HG02943 (cell line): ENCODE data around the gene EPHA2.

Source experiments
- ATAC-seq: cut with Tn5 transposase; IDR thresholded peaks from one replicate; pipeline ENCODE4 v1.9.1; 2021; ENCODE audit warnings: mild to moderate bottlenecking, low read depth, moderate library complexity; ENCODE audit not compliant: unreplicated experiment

The EPHA2 gene

DNA sequence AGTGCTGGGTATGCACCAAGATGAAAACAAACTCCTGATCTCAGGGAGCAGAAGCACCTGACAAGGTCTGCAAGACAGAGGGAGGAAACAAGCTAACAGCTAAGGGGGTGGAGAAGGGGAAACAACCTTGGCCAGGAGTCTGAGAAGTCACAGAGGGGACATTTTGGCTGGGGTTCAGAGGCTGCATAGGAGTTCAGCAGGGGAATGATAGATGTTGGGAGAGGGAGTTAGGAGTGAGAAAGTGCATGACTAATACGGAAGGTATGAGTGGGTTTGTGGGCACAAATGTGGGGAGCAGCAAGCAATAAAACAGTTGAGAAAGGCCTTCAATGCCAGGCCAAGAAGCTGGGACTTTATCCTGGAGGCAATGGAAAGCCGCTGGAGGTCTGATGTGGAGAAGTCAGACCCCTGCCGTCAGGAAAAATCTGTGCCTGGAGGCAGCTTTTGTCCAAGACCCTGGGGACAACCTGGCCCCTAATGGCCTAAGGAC is 16.4 kb downstream of the EPHA2 start:
- ATAC-seq, result no peak

DNA sequence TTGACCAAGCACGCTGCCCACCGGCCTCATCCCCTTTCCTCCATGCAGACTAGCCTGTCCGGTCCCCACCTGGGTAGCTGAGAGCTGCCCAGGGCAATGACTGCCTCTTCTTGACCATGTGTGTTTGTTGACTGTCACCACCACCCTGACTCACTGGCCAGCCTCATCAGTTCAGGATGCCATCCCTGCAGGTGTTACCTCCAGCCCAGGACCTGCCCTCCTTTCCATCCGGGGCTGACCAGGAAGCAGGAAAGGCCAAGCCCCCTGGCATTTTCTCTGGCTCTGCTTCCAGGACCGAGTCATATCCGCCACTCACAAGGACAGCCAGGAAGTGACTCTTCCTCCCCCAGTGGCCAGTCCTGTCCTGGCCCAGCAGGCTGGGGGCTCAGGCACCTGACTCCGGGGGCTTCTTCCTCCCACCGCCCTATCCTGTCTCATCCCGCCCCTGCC is 17.1 kb downstream of the EPHA2 start:
- ATAC-seq, result no peak

DNA sequence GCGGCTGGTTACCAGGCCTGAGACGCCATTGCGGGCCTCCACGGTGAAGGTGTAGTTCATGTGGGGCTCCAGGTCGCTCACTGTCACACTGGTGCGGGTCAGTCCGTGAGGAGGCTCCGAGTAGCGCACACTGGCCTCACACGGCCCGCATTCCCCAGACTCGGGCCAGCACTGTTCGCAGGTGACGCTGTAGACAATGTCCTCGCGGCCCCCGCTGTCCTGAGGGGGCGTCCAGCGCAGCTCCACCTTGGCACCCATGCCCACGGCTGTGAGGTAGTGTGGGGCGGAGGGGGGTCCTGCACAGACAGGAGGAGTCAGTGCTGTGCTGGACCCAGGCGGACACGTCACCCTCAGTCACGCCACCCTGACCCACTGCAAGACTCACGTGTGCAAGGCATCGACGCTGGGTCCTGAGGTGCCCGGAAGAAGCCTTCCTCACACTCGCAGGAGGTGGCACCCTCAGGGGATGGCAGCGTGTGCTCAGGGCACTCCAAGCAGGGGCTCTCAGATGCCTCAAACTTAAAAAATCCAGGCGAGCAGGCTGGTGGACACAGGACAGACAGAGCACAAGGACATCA is 17.9 kb downstream of the EPHA2 start:
- ATAC-seq, result no peak

DNA sequence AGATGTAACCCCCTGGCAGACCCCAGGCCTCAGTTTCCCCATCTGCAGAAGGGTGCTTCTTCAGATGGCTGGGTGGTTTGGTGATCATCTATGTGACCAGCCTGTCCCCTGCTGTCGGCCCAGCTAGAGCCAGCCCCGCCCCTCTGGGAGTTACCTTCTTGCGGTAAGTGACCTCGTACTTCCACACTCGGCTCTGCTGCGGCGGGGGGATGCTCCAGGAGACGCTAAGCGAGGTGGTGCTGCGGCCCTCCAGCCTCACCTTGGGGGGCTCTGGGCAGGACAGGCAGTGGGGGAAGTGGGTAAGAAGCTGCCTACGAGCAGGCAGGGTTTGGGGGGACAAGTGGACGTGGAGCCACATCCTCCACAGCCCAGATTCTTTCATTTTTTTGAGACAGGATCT is 20.4 kb downstream of the EPHA2 start:
- no peak for ATAC-seq

DNA sequence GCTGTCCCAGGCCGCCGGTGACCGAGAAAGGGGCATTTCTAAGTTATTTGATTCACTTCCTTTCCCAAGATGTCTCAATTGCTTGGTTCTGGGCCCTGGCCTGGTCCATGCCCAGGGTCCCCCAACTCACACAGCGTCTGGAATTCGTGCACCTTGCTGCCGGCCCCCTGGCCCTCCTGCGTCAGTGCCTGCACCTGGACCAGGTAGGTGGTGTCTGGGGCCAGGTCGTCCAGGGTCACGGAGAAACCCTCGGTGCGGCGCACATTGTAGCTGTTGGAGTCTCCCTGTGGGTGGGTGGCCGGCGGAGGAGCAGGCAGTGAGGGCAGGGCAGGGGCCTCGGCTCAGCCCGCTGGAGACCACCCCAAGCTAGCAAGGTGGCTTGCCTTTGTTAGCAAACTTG is 21.0 kb downstream of the EPHA2 start:
- ATAC-seq, result no peak

DNA sequence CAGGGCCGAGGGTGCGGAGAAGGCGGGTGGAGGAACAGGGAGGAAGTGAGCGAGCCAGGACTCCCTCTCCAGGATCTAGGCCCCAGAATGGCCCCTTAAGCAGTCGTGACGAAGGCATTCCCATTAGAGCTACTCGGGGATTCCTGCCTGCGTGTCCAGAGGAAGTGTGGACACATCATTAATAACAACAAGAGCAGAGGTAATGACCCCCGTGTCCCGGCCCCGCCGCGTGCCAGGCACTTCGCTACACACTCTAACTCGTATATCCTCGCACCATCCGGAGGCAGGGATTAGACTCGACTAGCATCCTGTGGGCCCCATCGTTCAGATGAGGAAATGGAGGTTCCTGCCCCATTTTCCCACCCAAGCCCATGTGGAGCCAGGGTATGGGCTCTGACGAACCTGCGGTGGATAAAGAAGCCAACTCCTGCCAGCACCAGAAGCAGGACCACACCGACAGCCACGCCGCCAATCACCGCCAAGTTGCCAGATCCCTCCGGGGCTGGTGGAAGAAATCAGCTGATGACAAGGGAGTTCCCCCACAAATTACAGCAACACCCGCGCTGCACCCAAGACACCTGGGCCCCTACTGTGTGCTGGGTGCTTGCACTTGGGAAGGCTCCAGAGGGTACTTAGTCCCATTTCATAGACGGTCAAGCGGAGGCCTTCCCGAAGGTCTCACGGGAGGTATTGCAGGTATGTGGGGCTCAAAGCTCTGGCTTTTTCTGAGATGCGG is 21.6 kb downstream of the EPHA2 start:
- no peak for ATAC-seq

DNA sequence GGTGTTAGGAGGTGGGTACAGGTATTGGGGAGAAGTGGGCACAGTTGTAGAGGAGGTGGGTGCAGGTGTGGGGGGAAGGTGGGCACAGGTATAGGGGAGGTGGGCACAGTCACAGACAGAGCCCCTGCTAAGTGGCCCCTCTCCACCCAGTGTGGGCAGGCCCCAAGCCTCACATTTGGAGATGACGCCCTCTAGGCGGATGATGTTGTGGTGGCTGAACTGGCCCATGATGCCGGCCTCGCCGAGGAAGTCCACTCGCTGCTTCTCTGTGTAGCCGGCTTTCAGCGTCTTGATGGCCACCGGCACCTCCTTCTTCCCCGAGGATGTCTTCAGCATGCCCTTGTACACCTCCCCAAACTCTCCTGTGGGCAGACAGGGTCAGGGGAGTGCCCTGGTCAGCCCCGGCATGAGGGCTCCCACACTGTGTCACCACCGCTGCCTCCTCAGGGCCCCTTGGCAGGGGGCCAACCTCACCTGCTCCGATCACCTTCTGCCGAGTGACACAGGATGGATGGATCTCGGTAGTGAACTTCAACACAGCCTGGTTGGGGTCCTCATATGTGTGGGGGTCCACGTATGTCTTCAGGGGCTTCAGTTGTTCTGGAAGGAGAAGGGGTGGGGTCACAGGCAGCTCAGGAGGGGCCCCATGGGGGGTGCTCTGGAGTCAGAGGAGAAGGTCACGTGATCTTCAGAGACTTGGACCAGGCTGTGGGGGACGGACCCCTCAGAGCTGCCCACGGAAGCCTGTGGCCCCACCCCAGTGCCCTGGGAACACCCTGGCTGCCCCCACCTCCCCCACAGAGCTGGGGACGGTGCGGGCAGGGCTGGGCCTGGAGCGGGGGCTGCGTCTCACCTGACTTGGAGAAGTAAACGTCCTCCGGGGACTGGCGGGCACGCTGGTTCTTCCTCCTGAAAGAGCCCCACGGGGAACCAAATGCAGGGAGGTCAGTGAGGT is 22.6 kb downstream of the EPHA2 start:
- ATAC-seq, result no peak

DNA sequence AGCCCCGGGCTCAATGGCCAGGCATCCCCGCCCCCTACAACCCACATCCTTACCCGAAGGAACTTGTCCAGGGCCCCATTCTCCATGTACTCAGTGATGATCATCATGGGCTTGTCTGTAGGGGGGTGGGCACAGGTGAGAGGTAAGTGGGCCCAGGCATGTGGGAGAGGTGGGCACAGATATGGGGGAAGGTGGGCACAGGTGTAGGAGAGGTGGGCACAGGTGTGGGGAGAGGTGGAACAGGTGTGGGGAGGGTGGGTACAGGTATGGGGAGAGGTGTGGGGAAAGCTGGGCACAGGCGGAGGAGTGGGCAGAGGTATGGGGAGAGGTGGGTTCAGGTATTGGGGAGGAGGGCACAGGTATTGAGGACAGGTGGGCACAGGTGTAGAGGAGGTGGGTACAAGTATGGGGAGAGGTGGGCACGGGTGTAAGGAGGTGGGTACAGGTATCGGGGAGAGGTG is 23.5 kb downstream of the EPHA2 start:
- ATAC-seq, result no peak

DNA sequence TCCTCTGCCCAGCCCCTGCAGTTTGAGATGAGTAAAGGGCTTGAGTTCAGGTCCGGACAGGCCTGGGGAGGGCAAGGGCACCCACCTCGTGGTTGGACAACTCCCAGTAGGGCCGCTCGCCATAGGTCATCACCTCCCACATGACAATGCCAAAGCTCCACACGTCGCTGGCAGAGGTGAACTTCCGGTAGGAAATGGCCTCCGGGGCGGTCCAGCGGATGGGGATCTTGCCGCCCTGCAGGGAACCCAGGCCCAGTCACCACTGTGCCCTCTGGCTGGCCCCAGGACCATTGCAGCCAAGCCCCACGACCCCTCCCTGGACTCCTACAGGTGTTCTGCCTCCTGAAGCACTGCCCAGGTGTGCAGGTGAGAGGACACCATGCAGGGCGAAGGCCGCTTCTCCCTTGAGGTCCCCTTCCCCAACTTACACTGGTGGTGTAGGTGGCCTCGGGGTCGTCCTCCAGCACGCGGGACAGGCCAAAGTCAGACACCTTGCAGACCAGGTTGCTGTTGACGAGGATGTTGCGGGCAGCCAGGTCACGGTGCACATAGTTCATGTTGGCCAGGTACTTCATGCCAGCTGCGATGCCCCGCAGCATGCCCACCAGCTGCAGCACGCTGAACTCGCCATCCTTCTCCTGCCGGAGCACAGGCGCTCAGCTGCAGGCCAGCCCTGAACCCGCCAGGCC is 24.1 kb downstream of the EPHA2 start:
- ATAC-seq, result no peak

DNA sequence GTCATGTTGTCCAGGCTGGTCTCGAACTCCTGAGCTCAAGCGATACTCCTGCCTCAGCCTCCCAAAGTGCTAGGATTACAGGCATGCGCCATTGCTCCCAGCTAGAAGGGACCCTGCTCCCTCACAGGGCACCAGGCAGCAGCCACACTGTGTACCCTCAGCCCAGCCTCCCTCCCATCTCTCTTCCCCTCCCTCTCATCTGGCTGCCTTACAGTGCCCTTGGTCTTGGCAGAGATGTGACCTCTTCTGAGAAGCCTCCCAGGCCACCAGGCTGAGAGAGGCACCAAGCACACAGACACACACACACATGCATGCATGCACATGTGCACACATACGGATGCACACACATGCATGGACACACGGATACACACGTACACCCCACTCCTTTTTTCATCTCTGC is 25.0 kb downstream of the EPHA2 start:
- no peak for ATAC-seq

DNA sequence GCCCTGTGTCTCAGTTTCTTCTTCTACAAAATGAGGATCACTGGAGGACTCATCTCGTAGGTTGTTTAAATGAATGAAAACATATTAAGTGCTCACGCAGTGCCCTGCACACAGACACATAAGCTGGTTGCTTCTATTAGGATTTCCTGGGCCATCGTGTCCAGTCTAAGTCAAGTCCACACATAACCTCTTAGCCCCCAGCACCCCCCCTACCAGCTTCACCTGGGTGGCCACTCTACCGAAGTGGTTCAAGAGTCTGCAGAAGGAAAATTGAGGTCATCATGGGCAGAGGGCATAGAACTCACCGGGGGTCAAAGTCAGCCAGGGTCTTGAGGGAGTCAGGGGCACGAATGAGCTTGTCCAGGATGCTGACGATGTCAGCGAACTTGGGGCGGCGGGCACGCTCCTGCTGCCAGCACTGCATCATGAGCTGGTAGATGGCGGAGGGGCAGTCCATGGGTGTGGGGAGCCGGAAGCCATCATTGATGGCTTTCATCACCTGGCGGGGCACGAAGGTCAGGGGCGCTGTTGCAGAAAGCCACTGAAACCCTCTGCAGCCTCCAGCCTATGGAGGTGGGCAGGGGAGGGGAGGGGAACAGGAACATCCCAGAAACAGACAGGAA is 25.8 kb downstream of the EPHA2 start:
- no peak for ATAC-seq

DNA sequence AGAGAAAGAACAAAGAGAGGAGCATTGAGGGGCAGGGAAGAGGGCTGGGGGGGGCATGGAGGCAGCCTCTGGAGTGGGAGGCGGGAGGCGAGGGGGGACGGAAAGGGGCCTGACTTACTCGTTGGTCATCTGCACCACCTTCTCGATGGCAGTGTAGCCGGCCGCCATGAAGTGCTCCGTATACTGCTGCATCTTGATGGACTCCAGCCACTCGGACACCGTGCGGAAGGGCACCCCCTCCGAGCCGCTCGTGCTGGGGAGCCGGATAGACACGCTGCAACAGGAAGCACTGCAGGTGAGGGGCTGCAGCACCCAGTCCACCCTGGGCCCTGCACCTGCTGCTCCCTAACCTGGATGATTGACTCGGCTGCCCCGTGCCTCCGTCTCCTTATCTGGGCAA is 26.6 kb downstream of the EPHA2 start:
- ATAC-seq, result no peak

DNA sequence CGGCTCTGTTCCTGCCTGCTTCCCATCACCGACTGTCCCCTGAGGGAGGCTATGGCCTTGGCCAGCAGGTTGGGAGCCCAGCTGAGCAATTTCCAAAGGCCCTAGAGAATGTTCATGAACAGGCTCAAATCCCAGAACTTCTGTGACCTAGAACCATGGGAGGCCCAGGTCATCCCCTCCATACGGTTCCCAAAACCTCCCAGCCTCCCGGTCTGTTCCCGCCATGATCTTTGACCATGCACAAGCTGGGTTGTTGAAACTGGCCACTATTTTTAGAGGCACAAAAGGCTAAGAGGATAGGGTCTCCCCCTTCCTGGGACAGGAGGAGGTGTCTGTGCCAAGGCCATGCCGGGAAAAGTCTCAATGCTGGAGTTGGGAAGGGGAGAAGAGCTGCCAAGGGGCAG is 27.5 kb downstream of the EPHA2 start:
- no peak for ATAC-seq

DNA sequence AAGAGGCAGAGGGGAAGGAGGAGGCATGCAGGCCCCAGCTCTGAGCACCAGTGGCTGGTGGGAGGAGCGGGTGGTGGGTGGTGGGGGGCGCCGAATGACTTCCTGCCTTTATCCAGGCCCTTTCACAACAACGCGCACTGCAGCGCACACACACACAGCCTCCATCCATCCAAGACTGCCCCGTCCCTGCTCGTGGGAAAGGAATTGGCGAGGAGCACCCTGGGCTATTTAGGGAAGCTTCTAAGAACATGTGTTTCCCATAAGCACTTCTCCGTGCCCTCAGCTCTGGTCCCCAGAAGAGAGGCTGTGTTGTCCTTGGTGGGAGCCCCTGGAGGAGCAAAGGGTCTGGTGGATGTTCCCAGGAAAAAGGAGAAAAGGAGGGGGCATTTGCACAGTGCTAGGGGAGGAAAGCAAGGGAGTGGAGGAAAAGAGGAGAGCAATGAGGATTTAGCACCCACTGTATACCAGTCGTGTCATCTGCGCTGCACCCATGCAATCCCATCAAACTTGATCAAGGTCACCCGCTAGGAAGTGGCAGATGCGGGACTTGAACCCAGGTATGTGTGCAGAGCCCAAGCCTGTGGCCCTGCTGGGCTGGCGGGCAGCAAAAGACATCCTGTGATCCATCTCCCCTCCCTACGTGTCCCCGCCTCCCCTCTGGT is 28.1 kb downstream of the EPHA2 start:
- ATAC-seq, result no peak

DNA sequence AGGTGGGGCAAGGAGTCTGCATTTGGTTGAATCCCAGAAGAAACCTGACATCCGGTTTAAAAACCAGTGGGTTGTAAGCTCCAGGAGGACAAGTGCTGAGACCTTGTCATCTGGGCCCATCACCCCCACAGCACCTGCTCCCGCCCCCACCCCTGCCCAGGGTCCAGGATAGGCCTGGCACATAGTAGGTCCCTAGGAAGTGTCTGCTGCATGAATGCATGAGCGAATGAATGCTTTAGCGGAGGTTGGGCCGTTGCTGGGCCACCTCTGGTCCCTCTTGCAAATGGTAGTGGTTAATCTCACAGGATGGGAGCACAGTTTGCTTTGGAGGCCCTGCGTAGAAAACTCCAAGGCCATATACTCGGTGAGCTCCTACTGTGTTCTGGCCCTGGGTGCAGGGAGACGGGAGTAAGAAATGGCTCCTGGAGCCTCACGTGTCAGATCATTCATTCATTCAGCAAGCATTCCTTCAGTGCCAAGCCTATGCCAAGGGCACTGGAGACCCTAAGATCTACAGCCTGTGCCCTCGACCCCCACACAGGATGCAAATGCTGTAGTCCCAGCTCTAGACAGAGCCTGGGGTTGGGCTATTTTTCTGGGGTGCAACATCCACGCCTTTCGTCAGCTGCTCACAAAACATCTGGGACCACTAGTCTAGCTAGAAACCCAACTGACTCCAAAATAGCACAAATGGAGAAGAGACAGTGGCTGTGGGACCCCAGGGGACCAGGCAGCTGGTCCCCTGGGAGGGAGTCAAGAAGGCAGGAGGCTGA is 28.9 kb downstream of the EPHA2 start:
- no peak for ATAC-seq

DNA sequence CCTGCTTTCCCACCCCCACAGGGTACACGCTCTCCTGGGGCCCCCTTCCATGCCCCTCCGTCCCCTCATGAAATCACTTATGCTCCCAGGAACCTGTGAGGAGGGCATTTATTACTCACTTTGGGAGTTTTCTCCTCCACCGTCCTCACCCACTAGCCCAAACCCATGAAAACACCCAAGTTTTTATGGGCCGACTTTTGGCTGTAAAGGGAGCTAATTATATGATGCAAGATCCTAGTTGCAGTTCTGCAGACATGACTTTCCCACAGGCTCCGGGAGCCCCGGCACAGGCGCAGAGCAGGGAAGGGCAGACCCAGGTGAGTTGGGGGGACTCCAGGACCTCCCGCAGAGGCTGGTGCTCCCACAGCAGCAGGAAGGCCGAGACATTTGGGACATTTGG is 29.7 kb downstream of the EPHA2 start:
- ATAC-seq, result no peak

DNA sequence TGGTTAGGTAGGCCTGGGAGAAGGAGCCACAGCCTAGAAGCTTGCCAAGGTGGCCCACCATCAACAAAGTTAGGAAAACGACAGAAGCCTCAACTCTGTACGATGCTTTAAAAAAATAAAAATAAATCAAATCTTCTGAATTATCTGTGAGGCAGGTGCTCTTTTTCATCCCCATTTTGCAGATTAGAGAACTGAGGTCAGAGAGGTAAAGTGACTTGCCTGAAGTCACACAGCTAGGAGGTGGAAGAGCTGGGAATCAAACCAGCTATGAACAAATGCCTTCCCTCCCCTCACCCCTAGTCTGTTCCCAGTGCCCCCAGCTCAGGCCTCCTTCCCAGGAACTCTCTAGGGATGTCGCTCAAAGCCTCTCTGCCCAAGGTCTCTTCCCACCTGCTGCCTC is 30.4 kb downstream of the EPHA2 start:
- ATAC-seq, result no peak

DNA sequence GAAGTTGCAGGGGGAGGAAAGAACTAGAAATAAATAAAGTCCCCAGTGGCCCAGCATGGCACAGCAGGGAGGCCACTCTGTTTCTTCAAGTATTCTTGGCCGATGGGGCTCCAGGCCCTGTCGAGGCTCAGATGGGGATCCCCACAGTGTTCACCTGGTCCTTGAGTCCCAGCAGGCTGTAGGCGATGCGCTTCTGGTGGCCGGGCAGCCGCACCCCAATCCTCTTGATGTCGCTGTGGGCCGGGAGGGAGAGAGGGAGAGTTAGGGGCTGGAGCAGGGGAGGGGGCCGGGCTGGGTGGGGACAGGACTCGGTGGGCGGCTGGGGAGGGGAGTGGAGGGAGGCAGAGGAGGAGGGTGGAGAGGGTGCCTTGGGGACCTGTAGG is 30.8 kb downstream of the EPHA2 start:
- no peak for ATAC-seq
